ENCODE data around the gene SELE.

SELE gene

GRCh38 chr1:169676001-169676400 lies 57.9 kb downstream of the SELE start:
- TF ChIP-seq, protein P1, sequence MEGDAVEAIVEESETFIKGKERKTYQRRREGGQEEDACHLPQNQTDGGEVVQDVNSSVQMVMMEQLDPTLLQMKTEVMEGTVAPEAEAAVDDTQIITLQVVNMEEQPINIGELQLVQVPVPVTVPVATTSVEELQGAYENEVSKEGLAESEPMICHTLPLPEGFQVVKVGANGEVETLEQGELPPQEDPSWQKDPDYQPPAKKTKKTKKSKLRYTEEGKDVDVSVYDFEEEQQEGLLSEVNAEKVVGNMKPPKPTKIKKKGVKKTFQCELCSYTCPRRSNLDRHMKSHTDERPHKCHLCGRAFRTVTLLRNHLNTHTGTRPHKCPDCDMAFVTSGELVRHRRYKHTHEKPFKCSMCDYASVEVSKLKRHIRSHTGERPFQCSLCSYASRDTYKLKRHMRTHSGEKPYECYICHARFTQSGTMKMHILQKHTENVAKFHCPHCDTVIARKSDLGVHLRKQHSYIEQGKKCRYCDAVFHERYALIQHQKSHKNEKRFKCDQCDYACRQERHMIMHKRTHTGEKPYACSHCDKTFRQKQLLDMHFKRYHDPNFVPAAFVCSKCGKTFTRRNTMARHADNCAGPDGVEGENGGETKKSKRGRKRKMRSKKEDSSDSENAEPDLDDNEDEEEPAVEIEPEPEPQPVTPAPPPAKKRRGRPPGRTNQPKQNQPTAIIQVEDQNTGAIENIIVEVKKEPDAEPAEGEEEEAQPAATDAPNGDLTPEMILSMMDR (IDR thresholded peaks at IDR 0.05), result no peak
- Histone ChIP-seq H3K4me3 (no peak overlapping the region), H3K27ac (no peak overlapping the region)
- no peak for DNase-seq (ENCODE audit: low spot score)
